ENCODE measurements around the gene MDK. TPM values are rescaled to one million over a fixed set of nuclear protein-coding genes. Genes with fewer than 3 reads are reported as not detected.

The MDK gene
- total RNA-seq, 6 experiments from 2014 or later: 0.35 to 6.4 (median 4.2) TPM

DNA sequence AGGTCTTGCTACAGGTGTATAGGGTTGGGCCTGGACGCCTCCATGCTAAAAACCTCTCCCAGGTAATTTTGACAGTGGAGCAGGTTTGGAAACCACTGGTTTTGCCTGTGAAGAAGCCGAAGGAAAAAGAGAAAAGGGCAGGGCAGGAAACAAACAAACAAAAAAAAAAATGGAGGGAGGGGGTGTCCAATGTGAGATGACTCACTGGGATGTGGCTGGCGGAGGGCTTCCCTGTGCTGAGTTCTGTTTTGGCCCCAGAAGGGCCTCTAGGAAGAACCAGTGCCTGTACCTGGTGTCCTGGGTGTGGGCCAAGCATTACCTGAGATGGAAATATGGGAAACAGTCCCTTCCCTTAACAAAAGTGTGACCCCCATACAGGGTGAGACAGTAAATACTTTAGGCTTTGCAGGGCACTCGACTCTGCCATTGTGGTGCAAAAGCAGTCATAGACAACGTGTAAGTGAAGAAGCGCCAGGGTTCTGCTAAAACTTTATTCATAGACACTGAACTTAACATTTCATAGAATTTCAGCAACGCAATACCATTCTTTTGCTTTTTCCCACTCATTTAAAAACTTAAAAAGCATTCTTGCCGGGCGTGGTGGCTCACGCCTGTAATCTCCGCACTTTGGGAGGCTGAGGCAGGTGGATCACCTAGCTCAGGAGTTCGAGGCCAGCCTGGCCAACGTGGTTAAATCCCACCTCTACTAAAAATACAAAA lies 43.7 kb upstream of the MDK start:
- Histone ChIP-seq H3K4me1 (peaks cover 0 to 2% (median 0%) of the 10 kb centered on the region in 4 donors), H3K27me3 (peaks cover 0 to 5% of the 10 kb centered on the region in 2 donors), H3K27ac (no peak overlapping the region), H3K36me3 (no peaks in the 10 kb centered on the region), H3K4me3 (no peak overlapping the region), H3K9me3 (no peaks in the 10 kb centered on the region)
- ATAC-seq: no peak
- intact Hi-C loops (cut with DNase I): no loop called here
- 80% methylated on average over 12 of the region's 13 CpGs for WGBS (ENCODE audit: insufficient coverage, low coverage, low lambda C conversion rate, missing lambda C conversion rate)
- no peak for DNase-seq
- TF ChIP-seq CTCF (IDR thresholded peaks at IDR 0.05) (no peak), POLR2A (IDR thresholded peaks at IDR 0.05) (no peak)

- Histone ChIP-seq H3K27ac (peak overlapping the region in 1 of 3 donors; percentile 11), H3K9me3 (no peaks in the 10 kb centered on the region), H3K36me3 (no peaks in the 10 kb centered on the region), H3K4me1 (no peaks in the 10 kb centered on the region), H3K4me3 (no peak overlapping the region), H3K27me3 (no peaks in the 10 kb centered on the region)
- whole genome bisulfite sequencing (ENCODE audit: insufficient coverage, low coverage, low lambda C conversion rate, missing lambda C conversion rate): 27% methylated on average over 8 of the region's 9 CpGs
- no peak for TF ChIP-seq CTCF (IDR thresholded peaks at IDR 0.05)
- no peak for TF ChIP-seq POLR2A (IDR thresholded peaks at IDR 0.05)
- DNase-seq: no peak
- intact Hi-C loops (cut with DNase I): no loop called here
- peak in 1 of 4 donors; percentile 9 for ATAC-seq
Observed at GRCh38 chr11:46338636-46338987, 42.9 kb upstream of the MDK start.

GRCh38 chr11:46338988-46339666 lies 42.3 kb upstream of the MDK start:
- Histone ChIP-seq H3K4me3 (no peak overlapping the region), H3K36me3 (no peaks in the 10 kb centered on the region), H3K4me1 (no peaks in the 10 kb centered on the region), H3K27ac (peak overlapping the region in 1 of 3 donors; percentile 11), H3K27me3 (no peaks in the 10 kb centered on the region), H3K9me3 (no peaks in the 10 kb centered on the region)
- no peak for DNase-seq
- whole genome bisulfite sequencing (ENCODE audit: insufficient coverage, low coverage, low lambda C conversion rate, missing lambda C conversion rate): 19% methylated on average over 6 of the region's 16 CpGs
- peak; percentile 29 to 33 (median 30) for ATAC-seq
- TF ChIP-seq CTCF (IDR thresholded peaks at IDR 0.05): no peak
- TF ChIP-seq POLR2A (IDR thresholded peaks at IDR 0.05): no peak
- intact Hi-C loops (cut with DNase I): no loop called here

DNA sequence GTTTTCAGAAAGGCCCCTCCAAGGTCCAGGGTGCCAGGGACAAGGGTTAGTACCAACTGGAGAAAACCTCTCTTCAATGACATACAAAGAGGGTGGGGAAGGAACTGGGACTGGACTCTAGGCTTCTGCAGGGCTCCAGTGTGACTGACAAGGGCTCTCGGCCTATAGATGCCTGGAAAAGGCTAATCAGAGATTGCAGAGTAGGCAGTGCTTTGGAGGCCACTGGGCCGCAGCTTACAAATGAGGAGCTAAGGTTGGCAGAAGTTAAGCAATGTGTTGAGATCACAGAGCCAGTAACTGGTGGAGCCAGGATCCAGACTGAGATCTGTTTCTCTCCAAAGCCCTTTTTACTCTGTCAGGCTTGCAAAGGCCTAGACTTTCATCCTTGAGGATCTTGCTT lies 41.7 kb upstream of the MDK start:
- 67% methylated on average over 1 of the region's 2 CpGs for WGBS (ENCODE audit: insufficient coverage, low coverage, low lambda C conversion rate, missing lambda C conversion rate)
- Histone ChIP-seq H3K9me3 (no peaks in the 10 kb centered on the region), H3K4me3 (no peak overlapping the region), H3K36me3 (no peaks in the 10 kb centered on the region), H3K27me3 (no peaks in the 10 kb centered on the region), H3K27ac (no peak overlapping the region), H3K4me1 (no peaks in the 10 kb centered on the region)
- TF ChIP-seq CTCF (IDR thresholded peaks at IDR 0.05): no peak
- no peak for TF ChIP-seq POLR2A (IDR thresholded peaks at IDR 0.05)
- no peak for DNase-seq
- intact Hi-C loops (cut with DNase I): no loop called here
- ATAC-seq: no peak

Measured in right lobe of liver (tissue), 6 donors.